Subcutaneous adipose tissue (tissue), 4 donors: Measurements from ENCODE around the gene AMBRA1. TPM values are rescaled to one million over a fixed set of nuclear protein-coding genes. Genes with fewer than 3 reads are reported as not detected.

ENCODE experiments used
- total RNA-seq, 4 donors: library from RNA; depleted of rRNA; stranded (reverse); fragments of >200 nt; gene quantifications; one replicate each; pipeline ENCODE4 v1.1.0, GENCODE V29; 2016
- TF ChIP-seq, protein P1 (sequence below): fragments of 450-650 bp; IDR thresholded peaks from one replicate; pipeline ENCODE4 v1.5.1; 2016; ENCODE audit warnings: low read depth, mild to moderate bottlenecking, control low read depth, antibody characterized with exemption, moderate library complexity

AMBRA1 gene
- total RNA-seq, 4 donors from 2014 or later: 17.1 to 39.4 (median 23.5) TPM

DNA sequence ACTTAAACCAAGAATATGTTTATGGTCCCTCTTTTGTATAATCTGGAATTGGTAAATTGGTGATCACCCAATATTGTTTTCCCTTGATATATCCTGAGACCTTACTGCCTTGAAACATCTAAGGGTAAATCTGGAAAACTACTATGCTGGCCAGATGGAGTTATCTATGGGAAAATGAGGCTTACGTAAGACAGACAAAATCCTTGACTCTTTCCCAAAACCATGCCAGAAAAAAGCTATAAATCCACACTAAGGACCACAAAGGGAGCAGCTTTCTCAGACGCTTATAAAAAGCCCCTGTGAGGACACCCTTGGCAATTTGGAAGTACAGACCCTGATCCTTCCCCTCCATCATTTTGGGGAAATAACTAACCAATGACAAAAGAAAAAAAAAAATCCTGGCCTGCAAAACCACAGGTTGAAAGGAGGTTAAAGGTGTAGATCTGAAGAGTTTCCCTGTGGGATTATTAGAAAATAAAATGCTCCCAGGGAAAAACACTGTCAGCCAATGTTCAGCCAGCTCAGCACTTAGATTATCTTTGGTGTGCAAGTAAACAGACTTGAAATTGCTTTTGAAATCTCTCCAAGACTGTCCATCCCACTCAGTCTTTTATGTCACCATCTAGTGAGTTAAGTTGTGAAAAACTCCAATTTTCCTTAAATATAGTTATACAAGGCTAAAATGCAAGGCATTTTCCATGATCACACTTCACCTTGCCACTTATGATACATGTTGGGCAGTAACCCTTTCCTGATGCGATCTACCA, 6.6 kb upstream of the AMBRA1 start:
- TF ChIP-seq, protein P1, sequence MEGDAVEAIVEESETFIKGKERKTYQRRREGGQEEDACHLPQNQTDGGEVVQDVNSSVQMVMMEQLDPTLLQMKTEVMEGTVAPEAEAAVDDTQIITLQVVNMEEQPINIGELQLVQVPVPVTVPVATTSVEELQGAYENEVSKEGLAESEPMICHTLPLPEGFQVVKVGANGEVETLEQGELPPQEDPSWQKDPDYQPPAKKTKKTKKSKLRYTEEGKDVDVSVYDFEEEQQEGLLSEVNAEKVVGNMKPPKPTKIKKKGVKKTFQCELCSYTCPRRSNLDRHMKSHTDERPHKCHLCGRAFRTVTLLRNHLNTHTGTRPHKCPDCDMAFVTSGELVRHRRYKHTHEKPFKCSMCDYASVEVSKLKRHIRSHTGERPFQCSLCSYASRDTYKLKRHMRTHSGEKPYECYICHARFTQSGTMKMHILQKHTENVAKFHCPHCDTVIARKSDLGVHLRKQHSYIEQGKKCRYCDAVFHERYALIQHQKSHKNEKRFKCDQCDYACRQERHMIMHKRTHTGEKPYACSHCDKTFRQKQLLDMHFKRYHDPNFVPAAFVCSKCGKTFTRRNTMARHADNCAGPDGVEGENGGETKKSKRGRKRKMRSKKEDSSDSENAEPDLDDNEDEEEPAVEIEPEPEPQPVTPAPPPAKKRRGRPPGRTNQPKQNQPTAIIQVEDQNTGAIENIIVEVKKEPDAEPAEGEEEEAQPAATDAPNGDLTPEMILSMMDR: no peak

DNA sequence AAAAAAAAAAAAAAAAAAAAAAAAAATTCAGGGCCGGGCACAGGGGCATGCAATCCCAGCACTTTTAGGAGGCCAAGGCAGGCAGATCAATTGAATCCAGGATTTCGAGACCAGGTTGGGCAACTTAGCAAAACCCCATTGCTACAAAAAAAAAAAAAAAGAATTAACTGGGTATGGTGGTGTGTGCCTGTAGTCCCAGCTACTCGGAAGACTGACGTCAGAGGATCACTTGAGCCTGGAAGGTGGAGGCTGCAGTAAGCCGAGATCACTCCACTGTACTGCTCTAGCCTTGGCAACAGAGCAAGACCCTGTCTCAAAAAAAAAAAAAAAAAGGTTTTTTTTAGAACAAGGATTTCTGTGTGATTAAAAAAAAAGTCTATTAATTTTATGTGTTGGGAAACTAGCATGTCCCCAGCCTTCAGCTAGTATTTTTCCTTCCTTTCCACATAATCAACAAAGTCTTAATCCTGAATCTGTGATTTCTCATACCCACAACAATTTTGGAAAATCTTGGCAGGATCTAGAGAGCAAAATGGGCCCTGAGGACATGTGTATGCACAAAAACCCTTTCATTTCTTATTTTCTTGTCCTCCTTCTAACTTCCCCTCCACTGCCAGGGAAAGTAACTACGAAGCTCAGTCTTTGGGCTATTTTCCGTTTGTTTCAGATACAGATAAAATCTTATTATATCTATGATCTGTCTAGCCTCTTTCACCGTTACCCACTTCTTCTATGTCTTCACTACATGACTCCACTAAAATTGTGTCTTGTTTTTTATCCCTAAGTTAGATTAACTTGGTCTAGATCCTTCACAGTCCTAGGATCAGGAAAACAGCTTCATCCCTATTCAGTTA, 5.7 kb upstream of the AMBRA1 start:
- TF ChIP-seq, protein P1: no peak

DNA sequence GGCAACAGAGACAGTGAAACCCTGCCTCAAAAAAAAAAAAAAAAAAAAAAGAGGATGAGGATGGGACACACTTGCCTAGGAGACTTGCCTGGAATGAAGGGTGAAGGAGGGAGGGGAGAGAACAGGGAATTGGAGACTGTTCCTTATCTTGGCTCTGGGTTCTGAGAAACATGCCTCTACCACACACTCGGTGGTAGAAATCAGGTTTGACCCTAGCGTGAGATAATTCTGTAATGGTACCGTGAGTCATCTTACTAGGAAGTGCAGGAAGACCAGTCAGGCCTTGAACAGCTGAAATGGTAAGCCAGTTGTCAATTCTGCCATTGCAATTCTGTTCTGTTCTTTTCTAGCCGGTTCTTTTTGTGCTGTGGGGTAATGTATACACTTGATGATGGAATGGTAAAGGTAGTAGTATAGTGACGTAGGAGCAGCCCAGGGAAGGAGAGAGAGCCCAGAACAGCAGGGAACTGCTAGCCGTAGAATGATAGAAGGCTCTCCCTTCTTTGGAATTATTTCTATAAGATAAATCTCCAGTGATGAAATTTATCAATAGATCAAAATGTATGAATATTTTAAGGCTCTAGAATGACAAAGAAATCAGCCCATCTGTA, 3.9 kb upstream of the AMBRA1 start:
- TF ChIP-seq, protein P1: no peak

- TF ChIP-seq, protein P1: no peak
Measured at GRCh38 chr11:46597155-46597554, 3.3 kb upstream of the AMBRA1 start.

DNA sequence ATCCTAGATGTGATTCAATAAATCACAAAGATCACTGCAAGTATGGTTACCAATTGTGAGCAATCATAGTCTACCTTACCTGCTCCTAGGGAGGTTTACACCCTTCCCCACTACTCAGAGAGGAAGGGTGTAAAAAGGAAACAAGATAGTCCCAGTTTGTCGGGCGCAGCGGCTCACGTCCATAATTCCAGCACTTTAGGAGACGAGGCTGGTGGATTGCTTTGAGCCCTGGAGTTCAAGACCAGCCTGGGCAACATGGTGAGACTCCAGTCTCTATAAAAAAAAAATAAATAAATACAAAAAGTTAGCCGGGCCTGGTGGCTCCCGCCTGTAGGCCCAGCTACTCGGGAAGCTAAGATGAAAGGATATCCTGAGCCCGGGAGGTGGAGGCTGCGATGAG, 962 bp upstream of the AMBRA1 start:
- TF ChIP-seq, protein P1: no peak

GRCh38 chr11:46594374-46594700, 514 bp upstream of the AMBRA1 start:
- TF ChIP-seq, protein P1: no peak
